Activated T-cell treated with anti-CD3 and anti-CD28 coated beads for 48 hours (primary cell): ENCODE measurements around the gene ROBO2.

Source experiments
- DNase-seq: peaks from one replicate; pipeline ENCODE4 v3.0.0-alpha.2; 2020; ENCODE audit warnings: low read depth

ROBO2 gene

DNA sequence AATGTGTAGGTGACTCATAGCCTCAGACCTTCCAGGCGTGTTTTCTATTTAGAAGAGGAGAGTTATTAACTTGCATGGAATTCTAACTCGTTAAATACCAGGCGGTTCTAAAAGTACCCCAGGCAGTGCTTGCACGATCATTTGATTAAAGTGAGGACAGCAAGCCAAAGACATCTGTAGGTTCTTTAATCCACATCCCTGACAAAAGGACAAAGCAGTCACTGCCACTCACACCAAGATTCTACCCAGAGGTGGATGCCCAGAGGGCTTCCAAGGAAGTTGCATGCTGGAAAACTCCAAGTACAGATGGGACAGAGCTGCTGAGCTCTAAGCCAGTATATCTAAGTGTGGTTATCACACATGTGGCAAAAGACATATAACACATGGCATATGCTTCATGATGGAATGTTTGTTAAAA is 372.1 kb downstream of the ROBO2 start:
- DNase-seq, result no peak

DNA sequence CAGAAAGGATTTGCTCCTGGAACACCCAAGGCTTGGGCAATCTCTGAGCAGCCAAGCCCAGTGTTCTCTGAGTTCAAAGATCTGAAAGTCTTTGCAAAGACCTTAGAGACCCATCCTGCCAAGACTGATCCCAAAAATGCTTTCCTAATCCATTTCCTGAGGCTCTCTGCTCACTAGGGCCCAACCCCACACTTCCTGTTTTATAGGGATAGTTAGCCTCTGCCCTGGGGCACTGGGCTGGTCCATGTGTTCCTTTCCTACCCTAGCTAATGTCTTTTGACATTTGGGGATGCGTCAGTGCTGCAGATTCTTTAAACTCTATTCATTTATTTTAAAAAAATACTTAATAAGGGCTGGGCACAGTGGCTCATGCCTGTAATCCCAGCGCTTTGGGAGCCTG is 372.7 kb downstream of the ROBO2 start:
- no peak for DNase-seq

DNA sequence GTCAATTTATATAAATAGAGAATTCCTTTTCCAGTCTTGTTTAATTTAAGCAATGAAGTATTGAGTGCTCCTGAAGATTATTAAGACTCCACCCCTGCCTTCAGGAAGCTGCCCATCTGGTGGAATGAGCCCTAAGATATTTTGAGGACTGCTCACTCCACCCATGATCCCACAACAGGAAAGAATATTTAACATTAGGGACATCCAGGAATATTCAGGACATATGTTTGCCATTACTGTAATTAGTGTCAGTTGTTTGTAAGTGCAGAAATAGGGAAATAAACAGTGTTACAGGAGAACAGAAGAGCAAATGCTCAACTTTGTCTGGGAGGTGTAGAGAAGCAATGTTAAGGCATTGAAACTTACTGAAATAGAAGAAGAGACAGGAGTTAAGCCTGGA is 375.0 kb downstream of the ROBO2 start:
- DNase-seq, result no peak

DNA sequence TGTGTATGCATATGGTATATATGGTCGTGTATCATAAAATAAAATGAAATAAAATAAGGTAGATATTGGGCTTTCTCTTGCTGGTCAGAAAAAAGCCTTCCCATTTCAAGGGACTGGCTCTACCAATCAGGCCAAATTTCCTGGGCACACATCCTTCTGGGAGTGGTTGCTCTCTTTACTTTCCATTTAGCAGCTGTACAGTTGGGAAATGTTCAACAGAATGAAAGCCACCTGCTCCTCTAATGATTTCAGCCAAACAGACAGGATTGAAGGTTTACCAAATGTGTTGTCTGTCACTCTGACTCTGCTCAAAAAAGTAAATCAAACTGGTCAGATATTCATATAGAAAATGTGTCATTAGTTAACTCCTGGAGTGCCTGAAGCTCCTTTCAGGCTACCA is 380.4 kb downstream of the ROBO2 start:
- no peak for DNase-seq

DNA sequence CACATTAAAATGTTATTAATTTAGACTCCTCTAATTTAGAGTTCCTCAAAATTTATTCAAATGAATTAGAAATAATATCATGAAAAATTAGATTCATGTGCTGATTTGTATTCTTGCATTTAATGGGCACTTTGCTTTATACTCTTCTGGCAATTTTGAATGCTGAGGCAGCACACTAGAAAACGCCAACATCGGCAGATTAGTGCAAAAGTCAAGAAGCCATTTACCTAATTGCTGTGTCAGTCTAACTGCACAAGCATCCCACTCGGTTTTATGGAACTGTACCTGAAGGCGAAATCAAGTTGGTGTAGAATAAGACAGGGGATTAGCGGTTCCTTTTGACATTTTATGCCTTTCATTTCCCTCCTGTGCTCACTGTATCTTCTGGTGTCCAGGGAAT is 382.0 kb downstream of the ROBO2 start:
- DNase-seq, result no peak

DNA sequence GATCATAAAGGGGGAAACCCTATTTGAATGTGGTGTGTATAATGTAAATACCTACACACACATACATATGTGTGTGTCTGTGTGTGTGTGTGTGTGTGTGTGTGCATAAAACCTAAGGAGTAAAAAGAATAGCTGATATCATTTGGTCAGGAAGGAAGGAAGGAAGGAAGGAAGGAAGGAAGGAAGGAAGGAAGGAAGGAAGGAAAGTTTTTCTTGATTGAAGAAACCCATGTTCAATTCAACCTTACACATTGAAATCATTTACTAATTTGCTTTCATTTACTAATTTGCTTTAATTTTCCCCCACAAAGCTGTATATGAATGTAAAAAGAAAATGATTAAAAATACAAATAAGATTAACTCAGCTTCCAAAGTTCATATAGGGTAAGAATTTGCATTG is 386.6 kb downstream of the ROBO2 start:
- no peak for DNase-seq

DNA sequence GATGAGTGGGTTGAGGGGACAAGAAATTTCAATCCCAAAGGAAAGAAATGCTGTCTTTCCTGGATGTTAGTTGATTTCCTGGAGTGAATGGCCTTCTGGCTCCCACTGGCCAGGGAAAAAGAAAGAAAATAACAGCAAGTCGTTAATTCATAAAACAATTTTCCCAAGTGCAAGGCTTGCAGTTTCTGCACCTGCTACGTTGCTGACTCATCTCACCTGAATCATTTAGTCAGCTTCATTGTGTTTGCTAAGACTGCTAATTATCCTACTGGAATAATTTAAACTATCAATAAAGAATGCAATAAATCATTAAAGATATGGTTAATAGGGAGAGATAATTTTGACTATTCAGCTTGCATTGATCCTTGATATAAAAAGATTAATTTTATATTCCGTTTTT is 387.6 kb downstream of the ROBO2 start:
- no peak for DNase-seq

DNA sequence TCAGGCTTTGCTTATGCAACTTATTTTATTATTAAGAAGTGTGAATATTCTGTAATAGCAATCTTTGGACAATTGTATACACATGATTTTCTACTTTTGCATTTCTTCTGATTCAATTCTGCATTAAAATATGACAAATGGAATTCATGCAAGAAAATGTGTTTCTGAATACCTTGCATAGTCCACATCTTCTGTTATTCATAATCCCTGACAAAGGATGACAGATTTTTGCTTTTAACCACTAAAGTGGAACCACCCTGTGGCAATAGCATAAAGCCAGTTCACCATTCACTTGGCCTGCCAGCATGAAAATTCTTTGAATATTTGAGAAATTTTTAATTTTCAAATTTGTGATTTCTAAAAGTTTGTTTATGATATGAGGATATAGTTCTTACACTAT is 397.0 kb downstream of the ROBO2 start:
- DNase-seq, result no peak

DNA sequence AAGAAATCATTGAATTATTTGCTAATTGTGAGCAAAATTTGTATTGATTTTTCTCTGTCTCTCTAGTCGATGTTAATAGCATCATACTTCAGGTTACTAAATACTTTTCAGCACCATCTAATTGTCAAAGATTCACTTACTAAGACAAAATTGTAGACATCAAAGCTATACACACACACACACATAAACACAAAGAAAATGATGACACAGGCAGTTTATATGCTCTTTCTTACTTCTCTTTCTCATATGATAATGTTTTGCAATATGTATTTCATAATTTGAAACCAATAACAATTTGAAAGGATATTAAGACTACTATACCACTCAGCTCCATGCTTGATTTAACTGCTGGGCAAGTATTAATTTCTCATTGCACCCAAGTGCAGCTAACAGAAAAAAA is 406.2 kb downstream of the ROBO2 start:
- no peak for DNase-seq

DNA sequence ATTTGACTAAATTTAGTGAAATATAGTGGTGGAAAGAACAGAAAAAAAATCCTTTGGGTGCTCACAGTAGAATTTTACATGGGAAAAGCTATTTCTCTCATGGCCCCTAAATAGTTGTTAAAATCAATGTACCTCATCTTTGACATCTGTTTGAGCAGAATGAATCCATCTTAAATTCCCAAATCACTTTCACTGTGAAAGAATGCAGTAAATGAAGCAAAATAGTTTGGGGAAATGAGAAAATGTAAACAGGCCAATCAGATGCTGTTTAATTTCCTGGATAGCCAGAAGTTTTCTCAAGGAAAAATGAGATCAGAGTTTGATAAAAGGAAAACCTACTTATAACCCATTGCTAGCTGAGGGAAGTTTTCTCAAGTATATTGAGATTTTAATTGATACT is 406.9 kb downstream of the ROBO2 start:
- no peak for DNase-seq

DNA sequence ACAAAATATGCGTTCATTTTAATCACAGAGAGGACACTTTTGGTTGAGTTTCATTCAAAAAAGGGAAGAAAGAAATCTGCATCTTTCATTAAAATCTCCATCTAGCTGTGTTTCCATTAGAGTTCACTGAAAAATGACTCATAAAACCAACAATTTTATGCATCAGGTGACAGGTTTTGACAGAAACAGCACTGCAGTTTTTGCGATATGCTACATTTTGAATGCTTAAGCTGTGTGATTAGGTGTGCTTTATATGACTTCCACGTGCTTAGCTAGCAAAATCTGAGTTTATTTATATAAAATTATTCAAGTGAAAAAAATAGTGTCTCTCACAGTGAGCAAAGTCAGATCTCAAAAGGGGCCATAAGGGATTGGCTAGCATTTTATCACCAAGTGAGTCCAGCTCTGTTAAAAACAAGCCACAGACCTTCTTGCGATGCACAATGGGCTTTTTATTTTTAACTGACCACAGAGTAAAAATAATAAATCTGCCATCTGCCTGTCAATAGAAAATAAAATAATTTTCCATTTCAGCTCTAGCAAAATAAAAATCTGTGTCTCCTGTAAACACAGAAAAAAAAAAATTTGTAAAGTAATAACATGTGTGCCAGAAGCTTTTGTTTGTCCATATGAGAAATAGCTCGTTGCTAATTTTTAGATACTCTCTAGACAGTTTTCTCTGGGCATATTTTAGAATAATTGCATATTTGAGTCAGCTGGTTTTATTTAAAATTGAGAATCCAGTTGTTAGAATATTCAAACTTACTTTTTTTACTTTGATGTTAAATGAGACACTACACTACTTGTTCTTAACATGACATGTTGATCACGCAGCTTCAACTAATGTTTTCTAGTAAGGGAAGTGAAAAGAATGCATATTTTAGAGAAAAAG is 409.8 kb downstream of the ROBO2 start:
- no peak for DNase-seq

DNA sequence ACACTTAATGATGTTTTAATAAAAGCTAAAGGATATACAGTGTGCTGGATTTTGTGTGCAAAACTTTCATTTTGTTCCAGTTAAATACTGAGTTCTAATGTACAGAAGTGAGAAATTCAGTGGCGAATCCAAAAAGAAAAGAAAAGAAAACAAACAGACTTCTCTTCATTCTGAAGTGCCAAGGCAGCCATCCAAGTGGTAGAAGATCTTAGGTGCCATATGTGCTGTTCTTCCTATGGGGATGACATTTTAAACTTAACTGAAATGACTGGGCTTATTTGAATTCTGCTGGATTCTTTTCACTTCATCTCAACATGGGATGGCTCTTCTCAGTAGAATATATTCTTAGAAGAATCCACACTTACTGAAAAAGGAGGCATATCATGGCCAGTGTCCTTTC is 416.5 kb downstream of the ROBO2 start:
- DNase-seq, result no peak

DNA sequence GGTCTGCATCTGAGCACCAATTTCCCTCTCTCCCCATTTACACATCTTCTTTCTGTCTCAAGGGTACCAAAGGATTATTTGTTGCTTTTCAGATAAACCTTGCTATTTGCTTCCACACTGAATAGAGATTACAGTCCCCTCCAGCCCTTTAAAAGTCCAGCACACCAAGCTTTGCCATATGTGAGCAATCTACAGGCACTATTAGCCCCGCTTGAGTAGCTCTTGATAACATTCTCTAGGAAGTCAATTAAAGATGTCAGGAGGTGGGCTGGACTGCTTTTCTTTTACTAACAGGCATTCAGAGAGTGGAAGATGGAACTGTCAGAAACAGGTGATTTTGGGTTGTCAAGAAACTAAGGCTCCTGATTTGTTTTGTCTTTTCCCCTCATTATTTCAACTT is 417.0 kb downstream of the ROBO2 start:
- DNase-seq, result no peak

DNA sequence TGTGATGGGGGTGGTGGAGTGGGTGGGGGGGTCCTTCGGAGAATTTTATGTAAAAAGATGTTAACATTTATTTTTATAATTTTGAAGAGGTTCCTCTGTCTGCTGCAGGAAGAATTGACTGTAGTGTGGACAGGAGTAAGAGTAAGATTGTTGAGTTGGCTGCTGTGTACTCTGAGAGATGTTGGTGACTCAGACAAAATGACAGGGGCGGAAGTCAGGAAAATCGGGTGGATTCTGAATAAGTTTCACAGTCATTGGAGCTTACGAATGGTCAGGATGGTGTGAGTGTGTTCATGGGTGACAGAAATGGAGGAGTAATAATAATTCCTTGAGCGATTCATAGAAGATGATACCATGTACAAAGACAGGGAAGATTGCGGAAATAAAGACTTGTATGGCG is 420.0 kb downstream of the ROBO2 start:
- no peak for DNase-seq

DNA sequence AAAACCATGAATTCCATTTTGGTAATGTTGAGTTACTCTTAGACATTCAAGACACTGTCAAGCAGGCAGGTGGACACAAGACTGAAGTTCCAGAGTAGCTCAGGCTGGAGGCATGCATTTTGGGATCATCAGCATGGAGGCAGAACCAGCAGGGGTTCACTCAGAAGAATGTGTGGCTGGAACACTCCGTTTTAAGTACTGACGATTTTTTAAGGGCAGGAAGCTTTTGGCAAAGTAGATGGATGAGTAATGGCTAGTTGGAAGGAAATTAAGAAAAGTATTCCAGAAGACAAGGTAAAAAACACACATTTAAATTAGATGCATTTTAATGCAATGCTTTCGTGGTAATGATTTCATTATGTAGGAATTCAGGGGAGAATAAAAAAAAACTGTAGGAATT is 420.4 kb downstream of the ROBO2 start:
- no peak for DNase-seq

DNA sequence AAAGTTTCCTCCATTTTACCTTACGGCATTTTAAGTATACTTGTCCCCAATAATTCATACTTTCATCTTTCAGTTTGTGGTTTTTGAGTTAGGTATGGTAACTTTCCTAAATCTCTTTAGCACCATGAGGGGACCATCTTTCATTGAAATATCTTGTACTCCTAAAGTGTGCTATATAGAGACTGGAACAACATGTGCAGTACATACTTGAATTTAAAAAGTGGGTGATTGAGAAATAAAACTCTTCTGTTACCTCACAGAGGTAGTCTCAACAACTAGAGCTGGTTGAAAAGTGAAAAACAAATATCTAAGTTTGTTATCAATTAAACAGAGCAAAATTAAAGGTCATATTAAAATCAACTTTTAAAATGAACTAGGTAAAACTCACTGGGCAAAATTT is 423.1 kb downstream of the ROBO2 start:
- no peak for DNase-seq

DNA sequence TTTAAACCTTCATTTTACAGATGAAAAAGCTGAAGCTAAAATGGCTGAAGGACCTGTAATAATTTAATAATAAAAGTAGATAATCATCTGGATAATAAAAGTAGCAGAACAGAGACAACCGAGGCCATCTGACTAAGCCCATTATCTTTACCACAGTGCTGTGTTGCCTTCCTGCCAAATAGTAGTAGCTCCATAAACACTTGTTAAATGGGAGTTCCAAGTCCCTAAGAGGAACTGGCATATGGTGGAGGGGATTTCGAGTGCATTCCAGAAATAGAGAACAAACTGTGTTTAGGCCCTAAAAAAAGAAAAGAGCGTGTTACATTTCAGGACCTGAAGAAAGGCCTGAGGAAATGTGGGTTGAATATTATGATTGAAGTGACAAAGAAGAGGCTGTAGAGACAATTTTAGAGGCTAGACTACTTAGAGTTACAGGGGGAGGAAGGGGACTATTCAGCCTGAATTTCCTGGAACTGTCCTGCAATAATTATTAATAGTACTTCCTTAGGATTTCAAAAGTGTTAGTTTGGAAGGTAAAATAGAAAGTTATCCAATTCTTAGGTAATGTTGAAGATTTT is 424.3 kb downstream of the ROBO2 start:
- DNase-seq, result no peak

DNA sequence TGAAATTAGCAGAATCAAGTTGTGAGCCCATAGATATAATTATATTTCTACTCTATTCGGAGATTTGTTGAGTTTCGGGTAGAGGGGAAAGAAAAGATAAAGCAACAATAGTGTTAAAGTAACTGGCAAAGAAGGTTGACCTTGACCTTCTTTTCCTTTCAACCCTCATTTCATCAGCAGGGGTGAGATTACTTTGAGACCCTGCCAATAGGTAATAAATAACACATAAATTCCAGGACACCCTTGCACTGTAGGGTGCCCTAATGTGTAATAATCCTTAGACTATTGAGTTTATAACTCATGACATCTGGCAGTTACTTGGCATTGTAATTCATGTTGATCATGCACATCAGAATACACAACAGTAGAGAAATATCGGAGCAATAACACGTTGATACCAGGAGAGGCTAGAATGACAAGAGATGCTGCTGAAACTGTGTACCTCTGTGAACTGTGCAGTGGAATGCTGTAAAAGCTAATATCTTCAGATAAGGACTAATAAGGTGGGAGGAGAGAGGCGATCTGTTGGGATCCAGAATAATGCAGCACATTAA is 426.7 kb downstream of the ROBO2 start:
- DNase-seq, result no peak

DNA sequence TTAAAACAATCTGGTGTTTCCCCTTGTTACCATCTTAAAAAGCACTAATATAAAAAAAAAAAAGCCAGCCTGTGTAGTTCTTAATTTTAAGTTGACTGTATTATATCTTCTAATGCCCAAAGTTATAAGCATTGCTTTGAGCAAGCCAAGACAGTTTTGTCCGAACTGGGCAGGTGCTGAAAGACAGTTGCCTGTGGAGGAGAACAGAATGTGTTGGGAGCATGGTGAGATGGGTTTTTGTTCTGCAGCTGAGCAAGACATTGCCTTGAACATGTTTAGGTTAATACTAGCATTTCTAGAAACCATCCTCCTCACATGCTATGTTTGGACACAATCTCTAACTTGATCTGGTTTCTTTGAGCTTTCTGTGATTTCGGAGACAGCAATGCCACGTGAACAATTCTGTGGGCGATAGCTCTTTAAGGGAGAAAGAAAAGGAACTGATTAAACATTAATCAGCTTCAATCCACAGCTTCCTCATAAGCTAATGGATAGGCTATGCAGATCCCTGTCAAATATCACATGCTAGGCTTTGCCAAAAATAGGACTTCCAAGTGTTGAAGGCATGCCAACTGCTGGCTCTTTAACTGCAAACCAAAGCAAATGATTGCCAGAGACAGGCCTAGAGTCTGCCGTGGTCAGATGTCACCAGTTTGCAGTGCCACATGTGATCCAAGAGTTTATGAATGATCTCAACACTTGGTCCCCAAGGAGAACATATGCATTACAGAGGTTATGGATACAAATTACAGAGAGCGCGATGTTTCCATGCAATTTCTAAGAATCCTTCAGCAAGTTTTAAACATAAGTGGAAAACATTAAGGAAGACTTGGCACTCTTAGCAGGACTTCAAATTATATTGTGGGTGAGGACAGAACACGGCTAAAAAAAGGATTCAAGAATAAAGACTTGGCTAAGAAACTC is 428.1 kb downstream of the ROBO2 start:
- DNase-seq, result no peak

DNA sequence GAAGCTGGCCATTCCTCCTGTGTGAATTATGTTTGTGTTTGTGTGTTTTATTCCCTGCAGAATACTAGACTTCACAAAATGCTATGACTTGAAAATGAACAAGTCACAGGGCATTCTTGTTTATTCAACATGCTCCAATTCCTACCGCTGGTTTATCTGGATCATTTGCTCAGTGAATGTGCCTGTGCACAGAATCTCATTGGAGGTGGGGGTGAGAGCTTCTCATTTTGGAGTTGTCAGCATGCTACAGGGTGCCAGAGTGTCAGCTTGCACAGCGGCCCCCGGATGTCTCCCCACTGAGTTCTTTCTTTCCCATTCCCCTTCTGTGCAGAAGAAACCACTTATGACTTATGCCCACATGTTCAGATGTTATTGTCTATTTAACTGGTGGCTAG is 428.7 kb downstream of the ROBO2 start:
- DNase-seq, result no peak

DNA sequence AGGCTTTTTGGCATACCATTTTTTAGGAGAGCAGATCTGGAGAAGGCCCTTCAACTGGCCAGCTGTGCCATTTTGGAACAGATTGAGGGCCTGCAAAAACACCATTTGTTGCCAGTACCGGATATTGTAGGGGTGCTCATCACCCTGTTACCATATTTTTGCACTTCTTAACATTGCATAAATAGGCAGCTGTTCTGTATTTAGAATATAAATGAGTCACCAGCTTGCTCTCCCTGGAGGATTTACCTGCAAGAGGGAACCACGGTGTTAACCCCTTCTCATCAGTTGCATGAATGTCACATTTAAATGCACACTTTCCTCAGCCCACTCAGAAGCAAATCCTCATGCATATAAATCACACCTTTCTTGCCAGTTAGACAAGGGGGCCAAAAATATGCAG is 435.6 kb downstream of the ROBO2 start:
- DNase-seq, result no peak

DNA sequence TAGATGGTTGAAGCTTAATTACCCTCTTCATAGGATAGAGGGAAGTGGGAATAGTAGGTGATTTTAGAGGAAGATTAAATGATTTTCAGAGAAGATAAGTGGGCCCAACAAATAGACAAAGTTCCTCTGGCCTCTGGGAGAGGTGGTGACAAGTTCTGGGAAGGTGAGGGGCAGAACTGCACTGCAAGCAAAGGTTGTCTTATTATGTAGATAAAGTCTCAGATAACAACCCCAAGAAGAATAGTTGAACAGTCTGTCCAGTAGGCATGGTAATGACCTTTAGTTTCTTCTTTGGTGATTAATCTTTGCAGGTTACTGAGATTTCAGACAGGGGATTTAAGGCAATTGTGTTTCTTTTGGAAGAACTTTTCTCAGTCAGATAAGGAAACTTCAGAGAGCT is 439.1 kb downstream of the ROBO2 start:
- no peak for DNase-seq

DNA sequence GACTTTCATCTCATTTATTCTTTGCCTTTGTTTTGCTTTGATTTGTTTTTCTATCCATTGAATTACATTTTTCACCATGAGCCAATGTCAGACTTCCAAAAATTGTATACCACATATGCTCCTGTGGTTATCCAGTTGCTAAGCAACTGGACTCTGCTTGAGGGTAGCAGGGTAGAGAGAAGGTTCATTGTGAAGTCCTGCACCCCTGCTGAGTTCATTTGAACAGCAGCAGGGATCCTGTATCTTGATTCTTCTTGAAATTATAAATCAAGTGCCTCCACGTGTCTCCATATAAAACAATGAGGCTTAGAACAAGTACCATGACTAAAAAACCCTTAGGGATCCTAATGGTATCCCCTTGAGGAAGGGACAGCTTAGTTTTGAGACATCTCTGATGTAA is 449.3 kb downstream of the ROBO2 start:
- DNase-seq, result no peak
